NCI-H748 treated with DMSO at 0.1 percent for 48 hours (cell line): ENCODE results near the gene SHROOM4.

Experiments
- DNase-seq: peaks from one replicate; lab custom pipeline; 2025; lab: John Stamatoyannopoulos, UW

SHROOM4 gene

DNA sequence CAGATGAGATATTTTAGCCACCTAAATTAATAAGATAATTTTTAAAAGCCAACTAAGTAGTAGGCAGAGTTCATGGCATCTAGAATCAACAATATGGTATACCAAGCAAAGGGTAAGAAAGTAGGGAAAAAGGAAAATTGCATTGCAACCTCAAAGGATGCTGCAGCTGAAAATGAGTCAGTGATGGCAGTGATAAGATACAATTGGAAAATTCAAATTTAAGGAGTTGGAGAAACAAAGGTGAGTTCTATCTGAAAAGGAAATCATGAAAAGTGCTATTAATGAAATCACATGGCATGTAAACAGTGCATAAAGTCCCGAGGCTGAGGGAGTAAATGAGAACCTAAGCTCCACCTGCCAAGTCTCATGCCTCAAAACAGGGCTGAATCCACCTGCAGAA lies 33.9 kb downstream of the SHROOM4 start:
- no peak for DNase-seq

DNA sequence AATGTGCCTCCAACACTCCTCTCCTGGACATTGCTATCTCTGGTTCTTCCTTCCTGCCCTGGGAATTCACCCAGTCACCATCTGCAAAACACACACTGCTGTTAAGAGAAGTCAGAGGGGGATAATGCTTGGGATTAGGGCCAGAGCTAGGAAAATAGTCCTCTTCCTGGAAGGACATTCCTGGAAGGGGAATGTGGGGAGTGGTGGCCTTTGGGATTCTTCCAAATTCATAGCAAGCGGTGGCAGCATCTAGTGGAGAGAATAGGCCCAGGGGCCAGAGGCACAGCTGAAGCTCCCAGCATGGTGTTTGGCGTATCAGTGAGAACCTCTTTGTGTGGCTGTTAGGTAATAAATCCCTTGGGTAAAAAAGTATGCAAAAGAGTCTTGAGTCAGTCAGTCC lies 34.3 kb downstream of the SHROOM4 start:
- no peak for DNase-seq

DNA sequence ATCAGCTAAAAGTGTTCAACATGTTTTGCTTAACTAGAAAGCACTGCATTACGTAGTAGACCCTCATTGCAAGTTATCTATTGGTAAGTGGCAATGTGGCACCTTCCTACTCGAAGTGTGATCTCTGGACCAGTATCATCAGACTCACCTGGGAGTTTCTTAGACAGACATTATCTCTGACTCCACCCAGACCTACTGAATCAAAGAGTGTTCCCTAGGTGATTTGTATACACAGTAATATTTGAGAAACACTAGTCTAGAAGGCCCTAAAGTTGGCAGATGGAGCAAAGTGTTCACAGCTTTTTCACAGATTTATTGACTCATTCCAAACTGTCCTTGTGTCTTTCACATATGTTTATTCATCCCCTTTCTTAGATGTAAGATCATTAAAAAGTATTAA lies 35.7 kb downstream of the SHROOM4 start:
- no peak for DNase-seq

DNA sequence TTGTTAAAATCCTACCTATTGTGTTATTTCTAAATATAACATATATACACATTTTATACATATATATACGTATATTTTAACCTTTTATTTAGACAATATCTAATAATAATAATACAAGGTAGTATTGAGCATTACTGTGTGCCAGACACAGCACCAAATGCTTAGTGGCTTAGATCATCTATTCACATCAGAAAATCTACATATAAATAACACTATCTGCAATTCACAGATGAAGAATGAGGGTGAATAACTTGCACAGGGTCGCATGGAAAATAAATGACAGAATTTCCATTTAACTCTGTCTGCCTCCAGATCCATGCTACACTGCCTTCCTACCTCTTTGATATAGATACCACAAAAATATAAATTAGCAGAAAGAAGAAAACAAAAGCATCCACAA lies 37.7 kb downstream of the SHROOM4 start:
- no peak for DNase-seq

DNA sequence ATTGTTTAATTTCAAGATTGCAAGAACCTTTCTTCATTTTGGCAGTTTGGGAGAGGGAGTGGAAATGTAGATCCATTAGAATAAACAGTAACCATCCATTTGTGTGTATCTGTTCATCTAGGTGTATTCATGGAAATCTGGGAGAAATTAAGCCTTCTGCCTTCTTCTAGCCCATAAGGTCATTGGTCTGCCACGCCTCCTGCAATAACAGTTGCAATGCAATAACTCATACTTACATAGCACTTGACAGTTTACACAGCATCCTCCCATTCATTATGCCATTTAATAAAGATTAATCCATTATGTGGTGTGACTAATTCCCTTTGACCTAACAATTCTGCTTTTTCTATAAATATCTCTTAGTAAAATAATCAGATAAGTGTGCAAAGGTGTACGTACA lies 42.6 kb downstream of the SHROOM4 start:
- DNase-seq = no peak

DNA sequence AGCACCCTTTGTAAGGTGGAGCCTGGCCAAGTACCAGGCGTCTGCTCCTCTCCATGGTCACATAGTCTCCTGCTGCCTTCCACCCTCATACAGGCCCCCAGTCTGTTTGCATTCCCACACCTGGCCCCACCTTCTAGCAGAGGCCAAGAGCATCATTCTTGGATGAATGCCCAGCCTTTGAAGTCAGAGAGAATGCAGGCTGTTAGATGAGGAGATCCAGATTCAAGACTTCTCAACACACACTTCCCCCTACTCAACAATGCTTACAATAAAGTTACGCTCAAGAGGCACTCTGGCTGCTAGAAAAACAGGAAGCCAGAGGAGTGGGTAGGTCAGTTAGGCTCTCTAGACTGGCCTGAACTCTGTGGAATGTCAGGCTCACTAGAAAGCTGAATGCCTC lies 43.3 kb downstream of the SHROOM4 start:
- no peak for DNase-seq

DNA sequence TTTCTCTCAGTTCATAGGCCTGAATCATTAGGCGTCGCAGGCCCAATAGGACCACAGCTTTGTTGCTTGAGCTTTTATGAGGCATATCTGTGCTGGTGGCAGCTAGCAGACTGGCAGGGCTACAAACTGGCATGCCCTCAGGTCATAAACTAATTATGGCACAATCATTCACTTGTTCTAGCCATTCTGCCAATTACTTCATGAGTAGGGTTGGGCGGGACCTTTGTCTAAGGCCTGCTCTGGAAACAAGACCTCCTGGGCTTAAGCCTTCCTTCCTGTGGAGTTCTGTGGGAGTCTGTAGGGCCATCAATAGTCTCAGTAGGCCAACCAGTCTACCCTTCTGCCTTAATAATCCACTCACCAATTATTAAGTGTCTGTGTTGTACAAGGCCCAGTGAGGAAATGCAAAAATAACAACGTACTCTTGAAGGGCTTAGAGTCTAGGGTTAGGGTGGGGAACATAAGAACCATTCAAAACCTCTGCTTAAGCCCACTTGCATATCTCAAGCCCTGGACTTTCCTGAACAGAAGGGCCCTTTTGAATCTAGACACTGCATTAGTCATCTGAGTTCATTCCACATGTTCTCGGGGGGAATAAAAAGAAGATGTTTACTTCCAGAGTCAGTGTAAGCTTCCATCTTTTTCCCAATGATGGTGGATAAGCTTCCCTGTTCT lies 44.5 kb downstream of the SHROOM4 start:
- no peak for DNase-seq

DNA sequence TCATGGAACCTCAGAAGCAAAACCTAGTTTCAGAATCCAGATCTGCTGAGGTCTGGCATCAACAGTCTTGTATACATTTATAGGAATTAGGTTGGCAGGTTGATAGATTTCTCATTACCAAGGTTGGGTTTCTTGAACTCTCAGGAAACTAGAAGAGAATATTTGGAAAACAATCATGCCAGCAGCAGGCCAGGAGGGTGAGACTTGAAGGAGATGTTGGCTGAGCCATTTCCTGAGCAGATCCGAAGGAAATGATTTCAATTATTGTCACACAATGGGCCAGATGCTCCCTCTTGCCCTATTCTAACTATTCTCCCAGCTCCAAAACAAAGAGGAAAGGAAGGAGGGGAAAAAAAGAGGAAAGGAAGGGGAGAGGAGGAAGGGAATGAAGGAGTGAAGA lies 45.2 kb downstream of the SHROOM4 start:
- no peak for DNase-seq

DNA sequence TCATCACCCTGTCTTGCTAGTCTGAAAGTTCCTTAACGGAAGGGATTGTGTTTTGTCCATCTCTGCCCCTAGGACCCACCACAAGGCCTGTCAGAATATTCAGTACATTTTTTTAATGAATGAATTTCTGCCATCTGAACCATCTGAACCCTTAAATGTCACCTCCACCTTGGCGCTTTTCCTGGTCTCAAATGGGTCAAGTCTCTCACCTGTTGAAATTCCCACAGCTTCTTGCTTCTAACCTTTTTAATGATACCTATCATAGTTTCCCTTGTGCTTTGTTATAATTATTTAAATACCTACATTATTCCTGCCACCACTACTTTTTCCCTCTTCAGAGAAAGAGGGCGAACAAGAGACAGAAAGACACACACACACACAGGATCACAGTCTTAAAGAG lies 48.0 kb downstream of the SHROOM4 start:
- DNase-seq = no peak

DNA sequence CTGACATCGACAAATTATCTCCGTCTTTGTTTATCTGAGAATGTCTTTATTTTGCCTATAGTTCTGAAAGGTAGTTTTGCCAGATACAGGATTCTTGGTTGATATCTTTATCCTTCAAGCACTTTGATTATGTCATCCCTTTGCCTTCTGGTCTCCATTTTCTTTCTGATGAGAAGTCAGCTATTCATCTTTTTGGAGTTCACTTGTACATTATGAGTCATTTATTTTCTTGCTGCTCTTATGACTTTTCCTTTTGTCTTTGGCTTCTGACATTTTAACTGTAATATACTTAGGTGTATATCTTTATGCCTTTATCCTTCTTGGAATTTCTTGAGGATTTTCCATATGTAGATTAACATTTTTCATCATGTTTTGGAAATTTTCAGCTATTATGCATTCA lies 51.4 kb downstream of the SHROOM4 start:
- no peak for DNase-seq

DNA sequence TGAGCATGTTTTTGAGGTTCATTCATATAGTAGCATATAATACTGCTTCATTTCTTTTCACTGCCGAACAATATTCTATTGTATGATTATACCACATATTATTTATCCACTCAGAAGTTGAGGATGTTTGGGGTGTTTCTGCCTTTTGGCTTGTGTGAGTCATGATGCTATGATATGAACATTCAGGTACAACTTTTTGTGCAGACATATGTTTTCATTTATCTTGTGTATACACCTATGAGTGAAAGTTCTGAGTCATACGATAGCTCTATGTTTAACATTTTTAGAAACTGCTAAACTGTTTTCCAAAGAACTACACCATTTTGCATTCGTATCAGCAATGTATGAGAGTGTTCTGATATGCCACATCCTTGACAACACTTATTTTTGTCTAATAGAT lies 57.7 kb downstream of the SHROOM4 start:
- no peak for DNase-seq

DNA sequence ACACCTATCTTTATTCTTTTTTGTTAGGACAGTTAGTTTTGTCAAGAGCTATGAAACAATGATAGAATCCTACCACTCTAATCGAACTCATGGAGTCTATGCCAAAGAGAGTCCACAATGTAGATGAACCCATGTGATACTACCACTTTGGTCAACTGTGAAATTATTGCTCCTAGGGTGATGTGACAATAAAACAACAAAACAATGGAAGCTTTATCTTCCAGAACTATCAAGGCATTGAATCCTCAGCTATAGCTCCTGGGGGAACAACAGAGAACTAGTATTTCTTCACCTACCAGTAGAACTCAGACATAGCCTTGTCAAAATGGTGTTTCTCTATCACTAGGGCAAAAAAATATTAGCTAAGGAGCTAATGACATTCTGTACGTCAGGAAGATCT lies 62.9 kb downstream of the SHROOM4 start:
- DNase-seq = no peak

DNA sequence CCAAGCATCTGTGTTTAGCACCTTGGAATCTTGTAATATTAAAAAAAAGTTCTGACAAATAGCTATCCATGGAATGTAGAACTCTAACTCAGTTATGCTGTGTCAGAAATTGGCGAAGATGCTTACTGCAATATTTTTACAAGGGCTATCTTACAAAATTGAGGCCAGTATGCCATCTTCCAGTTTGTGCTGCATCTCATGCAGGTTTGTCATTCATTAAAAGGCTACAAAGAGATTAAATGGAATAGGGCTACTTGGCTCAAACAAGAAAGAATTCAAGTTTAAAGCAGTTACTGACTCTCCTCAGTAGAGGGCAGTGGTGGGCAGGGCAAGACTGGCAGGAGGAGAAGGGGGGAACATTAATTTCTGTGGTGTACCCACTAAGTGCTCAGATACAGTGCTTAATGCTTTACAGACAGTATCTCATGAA lies 66.5 kb downstream of the SHROOM4 start:
- DNase-seq = peak; percentile 1

DNA sequence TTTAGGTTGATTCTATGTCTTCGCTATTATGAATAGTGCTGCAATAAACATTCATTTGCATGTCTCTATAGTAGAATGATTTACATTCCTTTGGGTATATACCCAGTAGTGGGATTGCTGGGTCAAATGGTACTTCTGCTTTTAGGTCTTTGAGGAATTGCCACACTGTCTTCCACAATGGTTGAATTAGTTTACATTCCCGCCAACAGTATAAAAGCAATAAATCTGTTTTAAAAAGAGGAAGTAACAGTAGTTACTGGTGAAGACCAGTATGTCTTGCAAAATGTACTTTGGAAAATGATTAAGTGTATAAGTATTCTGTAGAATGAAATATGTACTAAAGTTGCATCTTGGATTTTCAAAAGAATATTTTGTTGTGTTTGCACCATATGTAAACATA lies 77.3 kb downstream of the SHROOM4 start:
- no peak for DNase-seq

DNA sequence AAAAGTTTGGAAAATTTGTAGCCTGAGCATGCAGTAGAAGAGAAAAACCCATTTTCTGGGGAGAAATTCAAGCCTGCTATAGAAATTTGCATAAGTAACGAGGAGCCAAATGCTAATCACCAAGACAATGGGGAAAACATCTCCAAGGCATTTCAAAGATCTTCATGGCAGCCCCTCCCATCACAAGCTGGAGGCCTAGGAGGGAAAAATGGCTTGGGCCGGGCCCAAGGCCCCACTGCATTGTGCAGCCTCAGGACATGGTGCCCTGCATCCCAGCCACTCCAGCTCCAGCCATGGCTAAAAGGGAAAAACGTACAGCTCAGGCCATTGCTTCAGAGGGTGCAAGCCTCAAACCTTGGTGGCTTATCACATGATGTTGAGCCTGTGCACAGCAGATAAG lies 87.7 kb downstream of the SHROOM4 start:
- DNase-seq = no peak

DNA sequence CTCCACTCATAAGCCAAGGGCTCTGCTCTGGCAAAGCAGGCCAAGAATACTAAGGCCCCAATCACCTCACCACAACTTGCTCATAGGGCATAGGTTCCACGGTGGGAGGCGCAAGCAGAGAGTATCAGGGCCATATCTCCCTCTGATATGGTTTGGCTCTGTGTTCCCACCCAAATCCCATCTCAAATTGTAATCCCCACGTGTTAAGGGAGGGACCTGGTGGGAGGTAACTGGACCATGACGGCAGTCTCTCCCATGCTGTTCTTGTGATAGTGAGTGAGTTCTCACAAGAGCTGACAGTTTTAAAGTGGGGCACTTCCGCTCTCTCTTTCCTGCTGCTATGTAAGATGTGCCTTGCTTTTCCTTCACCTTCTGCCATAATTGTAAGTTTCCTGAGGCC lies 88.7 kb downstream of the SHROOM4 start:
- no peak for DNase-seq

DNA sequence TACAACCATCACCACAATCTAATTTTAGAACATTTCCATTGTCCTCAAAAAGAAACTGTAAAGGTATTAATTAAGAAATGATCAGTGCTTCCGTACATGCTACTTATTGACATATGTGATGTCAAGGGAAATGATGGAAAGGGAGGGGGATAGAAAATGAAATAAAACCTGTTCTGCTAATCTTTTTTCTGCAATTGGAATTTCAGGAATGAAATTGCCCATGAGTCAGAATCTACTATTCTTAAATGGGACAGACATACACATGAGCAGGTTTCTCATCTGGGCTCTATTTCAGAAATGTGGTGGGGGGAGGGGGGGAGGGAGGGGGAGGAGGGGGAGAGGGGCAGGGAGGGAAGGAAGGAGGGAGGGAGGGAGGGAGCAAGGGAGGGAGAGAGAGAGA lies 91.0 kb downstream of the SHROOM4 start:
- DNase-seq = no peak

DNA sequence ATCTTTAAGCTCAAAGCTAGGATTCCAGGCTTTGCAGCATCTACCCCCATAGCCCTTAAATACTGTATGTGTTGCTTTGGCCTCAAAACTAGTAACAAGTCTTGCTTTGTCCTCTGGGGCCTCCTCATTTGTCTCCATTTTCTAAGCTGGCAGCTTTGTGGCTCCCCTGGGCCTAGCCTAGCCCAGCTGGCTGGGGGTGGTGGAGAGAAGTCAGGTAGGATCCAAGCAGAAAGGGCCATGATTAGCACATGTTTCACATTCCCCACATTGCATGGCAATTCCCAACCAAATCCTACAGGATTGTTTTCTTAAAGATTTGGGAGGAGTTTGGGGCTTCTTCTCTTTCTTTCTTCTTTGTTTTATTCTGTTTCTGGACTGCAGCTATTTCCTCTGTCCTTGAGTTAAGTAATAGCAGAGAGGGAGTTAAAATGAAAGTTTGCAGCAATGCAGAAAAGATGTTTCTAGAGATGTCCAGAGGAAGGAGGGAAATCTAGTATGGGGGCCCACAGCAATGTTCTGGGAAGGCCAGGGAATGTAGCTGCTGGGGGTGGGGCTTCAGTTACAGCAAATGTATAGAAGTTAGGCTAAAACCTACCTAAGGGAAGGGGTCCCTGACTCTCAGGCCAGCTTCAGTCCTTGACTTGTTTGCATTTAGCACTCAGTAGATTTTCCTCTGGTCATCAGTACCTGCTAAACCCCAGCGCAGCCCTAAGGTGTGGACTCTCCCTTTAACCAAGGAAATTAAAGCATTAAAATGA lies 92.1 kb downstream of the SHROOM4 start:
- no peak for DNase-seq

DNA sequence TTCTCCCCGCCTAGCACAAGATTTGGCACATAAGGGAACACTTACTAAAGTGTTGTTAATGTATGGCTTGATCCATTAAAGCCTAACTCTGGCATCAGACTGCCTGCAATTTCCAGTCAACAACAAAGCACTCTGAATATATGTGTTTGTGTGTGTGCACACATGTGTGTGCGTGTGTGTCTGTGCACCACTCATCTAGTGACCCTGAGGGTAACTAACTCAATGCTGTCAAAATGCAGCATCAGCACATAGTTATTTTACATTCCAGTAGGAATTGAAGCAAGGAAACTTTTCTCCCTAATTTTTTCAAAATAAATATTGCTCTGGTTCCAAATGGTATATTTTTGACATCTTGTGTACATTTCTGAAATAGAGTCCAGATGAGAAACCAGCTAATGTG lies 94.4 kb downstream of the SHROOM4 start:
- no peak for DNase-seq

DNA sequence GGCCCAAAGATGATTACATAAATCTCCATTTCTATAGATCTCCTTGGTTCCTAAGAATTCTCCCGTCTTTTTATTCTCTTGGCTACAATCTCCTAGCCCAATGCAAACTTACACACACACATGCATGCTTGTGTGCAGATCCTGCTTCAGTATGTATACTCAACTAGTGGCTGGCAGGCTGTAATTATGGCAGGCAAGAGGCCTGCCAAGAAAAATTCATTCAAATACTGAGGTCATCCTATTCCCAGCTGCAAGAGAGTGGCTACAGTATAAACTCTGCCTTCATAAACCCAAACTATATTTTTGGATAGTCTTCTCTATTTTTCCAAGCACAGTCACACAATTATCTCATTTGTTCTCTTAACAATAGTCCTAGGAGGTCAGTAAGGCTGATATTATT lies 95.2 kb downstream of the SHROOM4 start:
- DNase-seq = no peak

DNA sequence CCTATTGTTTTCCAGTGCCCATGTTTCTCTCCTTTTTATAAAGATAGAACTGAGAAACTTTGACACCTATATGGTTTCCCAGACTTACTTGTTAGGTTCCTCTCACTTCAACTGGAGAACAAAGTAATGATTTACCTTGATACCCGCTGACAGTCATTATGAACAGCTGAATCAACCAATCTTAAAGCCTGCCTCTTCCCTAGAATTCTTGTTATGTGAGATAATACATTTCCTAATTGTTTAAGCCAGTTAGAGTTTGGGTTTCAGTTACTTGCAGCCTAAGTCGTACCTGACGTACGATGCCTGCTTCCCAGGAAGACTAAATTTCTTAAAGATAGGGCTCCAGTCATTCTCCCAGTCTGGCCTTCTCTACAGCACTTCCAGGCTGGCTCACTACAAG lies 97.3 kb downstream of the SHROOM4 start:
- no peak for DNase-seq

DNA sequence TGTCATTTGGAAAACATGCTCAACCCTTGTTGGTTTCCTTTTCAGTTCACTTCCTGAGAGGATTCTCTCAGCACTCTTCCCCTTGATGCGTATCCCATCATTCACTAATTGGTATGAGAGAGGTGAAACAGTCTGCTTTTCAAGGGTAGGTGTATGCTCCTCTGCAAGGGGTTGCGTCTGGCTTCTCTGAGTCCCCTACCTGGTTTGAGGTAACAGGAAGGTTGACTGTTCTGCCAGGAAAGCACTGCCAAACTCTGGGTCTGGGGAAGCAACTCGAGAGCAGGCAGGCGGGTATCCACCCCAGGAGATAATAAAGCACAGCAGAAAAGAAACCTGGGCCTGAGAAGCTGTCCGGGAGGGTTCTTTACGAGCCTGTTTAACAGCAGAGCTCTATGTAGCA lies 101.2 kb downstream of the SHROOM4 start:
- DNase-seq = no peak

DNA sequence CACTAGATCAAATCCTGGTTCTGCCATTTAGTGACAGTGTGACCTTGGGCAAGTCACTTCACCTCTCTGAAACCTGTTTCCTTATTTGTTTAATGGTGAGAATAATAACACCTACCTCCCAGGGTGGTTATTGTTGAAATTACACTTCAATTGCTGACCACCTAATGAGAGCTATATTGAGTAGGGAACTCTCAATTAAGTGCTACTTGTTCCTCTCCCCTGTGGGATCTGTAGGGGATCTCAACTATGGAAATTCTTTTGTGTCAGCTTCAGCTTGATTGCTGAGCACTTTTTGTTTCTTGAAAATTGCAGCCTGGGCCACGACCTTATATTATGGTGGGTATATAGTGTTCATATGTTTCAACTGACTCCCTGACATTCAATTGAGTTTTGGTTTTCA lies 102.1 kb downstream of the SHROOM4 start:
- DNase-seq = no peak
